GM13976 (cell line): ENCODE measurements around the gene USP49.

Experiments used
- DNase-seq: peaks from one replicate; pipeline ENCODE4 v3.0.0; 2012; ENCODE audit warnings: low spot score
- in situ Hi-C: fragments of 300-500 bp; cut with MboI; formaldehyde crosslinking; loops from one replicate; pipeline ENCODE4 v1.12.0; 2022; ENCODE audit warnings: low sequenced_read_pairs, mixed read lengths, inconsistent platforms; ENCODE audit not compliant: unreplicated experiment
- TF ChIP-seq, protein P1 (sequence below): IDR thresholded peaks from 2 replicates; pipeline ENCODE4 v1.5.1; 2012; ENCODE audit warnings: borderline replicate concordance, mild to moderate bottlenecking; ENCODE audit not compliant: insufficient read depth; ENCODE audit errors: extremely low read depth, missing control alignments, control extremely low read depth

USP49 gene

DNA sequence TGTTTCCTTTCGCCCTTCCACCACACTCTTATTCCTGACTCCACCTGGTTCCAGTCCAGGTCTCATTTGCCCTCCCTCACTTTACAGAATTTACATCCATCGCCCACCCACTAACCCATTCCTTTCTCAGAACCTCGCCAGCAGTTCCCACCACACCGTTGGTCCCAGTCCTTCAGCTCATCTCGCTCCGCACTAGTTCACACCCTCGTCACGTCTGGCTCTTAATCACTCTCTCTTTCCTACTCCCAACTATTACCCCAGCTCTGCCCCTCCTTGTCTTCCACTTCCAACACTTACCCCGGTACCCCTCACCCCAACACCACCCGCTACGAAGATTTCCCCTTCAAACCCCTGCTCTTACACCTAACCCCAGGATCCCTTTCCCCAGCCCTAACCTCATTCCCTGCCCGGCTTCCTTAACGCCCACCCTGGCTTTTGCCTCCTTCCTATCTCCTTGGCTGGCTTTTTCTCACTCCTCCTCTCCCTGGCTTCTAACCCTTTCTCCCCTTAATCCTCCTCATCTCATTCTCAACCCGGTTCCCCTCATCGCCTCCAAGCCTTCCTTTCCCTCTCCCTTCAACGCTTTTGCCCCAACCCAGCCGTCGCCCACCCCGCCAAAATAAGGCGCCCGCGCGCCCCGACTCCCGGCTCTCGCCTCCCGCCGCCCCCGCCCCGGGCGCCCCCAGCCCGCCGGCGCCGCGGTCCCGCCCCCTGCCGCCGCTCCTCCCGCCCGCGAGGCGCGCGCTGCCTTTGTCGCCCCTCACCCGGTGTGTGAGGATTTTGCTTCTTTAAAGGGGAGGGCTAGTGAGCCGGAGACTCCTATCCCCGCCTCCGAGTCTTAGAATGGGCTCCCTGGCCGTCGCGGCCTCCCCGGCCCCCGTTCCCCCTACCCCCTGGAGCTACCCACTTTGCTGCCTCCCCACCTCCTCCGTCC lies 542 bp downstream of the USP49 start:
- in situ Hi-C loops: no loop called here
- DNase-seq: no peak
- TF ChIP-seq, protein P1, sequence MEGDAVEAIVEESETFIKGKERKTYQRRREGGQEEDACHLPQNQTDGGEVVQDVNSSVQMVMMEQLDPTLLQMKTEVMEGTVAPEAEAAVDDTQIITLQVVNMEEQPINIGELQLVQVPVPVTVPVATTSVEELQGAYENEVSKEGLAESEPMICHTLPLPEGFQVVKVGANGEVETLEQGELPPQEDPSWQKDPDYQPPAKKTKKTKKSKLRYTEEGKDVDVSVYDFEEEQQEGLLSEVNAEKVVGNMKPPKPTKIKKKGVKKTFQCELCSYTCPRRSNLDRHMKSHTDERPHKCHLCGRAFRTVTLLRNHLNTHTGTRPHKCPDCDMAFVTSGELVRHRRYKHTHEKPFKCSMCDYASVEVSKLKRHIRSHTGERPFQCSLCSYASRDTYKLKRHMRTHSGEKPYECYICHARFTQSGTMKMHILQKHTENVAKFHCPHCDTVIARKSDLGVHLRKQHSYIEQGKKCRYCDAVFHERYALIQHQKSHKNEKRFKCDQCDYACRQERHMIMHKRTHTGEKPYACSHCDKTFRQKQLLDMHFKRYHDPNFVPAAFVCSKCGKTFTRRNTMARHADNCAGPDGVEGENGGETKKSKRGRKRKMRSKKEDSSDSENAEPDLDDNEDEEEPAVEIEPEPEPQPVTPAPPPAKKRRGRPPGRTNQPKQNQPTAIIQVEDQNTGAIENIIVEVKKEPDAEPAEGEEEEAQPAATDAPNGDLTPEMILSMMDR: no peak

- DNase-seq: no peak
- in situ Hi-C loops: no loop called here
- TF ChIP-seq, protein P1: no peak
Measured at GRCh38 chr6:41892921-41893564, 2.1 kb downstream of the USP49 start.

DNA sequence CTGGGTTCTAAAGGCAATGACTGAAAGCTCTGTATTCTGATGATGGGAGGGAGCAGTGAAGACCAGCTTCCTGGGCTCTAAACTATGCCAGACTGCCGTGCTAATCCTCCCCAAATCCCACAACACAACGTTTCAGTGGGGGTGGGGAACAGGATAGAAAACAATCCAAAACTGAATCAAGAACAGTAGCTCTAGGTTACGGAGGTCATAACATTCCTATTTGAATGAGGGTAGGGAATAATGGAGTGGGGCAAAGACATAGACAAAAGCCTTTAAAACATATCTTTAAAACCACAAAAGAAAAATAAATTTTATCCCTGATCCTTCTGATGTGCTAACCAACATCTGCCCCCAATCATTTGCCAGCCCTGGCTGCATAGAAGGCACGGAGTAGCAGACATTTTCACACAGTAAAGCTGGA lies 7.8 kb downstream of the USP49 start:
- in situ Hi-C loops: no loop called here
- TF ChIP-seq, protein P1: no peak
- no peak for DNase-seq

DNA sequence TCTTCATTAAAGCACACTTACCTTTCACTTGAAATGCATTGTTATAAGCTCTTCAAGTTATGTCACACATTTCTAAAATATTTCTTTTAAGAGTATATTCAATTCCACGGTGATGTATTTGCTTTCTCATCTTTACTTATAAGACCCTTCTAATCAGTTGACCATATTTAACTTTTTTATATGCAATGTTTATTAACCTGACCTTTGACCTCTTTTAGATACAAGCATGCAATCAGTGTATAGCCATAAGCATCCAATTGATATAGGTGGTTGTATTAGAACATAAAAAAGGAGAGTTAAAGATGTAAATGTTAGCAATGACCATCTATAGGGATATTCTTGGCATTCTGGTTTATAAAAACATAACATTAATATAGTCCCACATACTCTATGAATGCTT lies 9.2 kb downstream of the USP49 start:
- in situ Hi-C loops: no loop called here
- TF ChIP-seq, protein P1: no peak
- no peak for DNase-seq

GRCh38 chr6:41884957-41885356 lies 10.2 kb downstream of the USP49 start:
- no peak for DNase-seq
- TF ChIP-seq, protein P1: no peak
- in situ Hi-C loops: no loop called here

DNA sequence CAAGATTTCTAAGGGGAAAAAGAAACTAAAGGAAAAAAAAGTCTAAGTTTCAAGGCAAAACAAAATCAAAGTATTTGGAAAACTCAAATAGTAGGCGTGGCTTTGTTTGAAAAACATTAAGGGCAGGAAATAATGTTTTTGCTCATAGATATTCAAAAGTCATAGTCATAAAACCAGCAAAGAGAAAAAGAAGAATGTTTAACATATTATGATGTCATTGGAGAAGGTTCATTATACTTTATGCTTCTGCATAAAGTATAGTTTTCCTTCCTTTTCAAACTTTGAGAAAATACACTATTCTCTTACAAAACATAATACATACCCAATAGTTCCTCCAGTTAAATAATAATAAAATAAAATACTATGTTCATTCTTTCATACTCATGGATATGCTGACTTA lies 13.7 kb downstream of the USP49 start:
- TF ChIP-seq, protein P1: no peak
- in situ Hi-C loops: no loop called here
- DNase-seq: no peak
